ENCODE measurements around the gene ARHGEF12. TPM values are rescaled to one million over a fixed set of nuclear protein-coding genes. Genes with fewer than 3 reads are reported as not detected.

ARHGEF12 gene
- total RNA-seq, 2 experiments from 2014 or later = 3.6 TPM

DNA sequence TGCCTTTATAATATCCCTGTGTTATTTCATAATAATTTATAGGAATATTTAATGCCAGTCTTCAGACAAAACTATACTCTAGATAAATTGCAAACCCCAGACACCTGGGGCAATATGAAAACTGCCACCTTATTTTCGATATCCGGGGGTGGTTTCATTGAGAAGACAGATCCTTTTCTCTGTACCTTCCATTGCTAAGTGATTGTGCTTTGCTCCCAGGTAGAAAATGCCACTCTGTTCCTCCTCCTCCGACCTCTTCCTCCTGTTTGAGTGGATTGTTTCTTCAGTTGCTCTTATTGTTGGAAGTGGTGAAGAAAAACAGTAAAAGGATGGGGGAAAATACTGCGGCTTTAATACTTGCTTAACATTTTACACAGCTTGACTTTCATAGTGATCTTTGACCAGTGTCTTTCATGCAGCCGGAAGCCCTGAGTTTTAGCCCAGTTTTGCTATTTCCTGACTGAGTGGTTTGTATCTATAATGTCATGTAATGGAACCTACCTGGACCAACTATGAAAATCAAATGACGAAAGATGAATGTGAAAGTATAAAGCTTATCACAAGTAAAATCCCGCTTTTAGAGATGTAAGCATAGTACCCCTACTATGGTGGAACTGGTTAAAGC lies 169.7 kb downstream of the ARHGEF12 start:
- Mint-ChIP-seq H3K4me3 (no peak overlapping the region), H3K9me3 (no peaks in the 10 kb centered on the region), H3K27ac (no peak overlapping the region), H3K27me3 (peaks cover 92% of the 10 kb centered on the region), H3K4me1 (ENCODE audit: low read depth) (no peaks in the 10 kb centered on the region), H3K36me3 (ENCODE audit: low read depth) (no peaks in the 10 kb centered on the region)
- Histone ChIP-seq H3K36me3 (ENCODE audit: insufficient read depth, low read length) (no peaks in the 10 kb centered on the region), H3K4me3 (ENCODE audit: low read length) (no peak overlapping the region), H3K27ac (ENCODE audit: low read depth in 1 of 2, low read length in 2 of 2) (no peak overlapping the region), H3K4me1 (ENCODE audit: insufficient read depth, low read length) (no peaks in the 10 kb centered on the region), H3K27me3 (ENCODE audit: control insufficient read depth in 1 of 2, insufficient read depth in 2 of 2, low read length in 2 of 2) (peaks cover 37 to 59% of the 10 kb centered on the region in 2 experiments), H3K9me3 (ENCODE audit: control insufficient read depth in 1 of 2, insufficient read depth in 1 of 2, low read length in 2 of 2) (no peaks in the 10 kb centered on the region)
- no peak for DNase-seq
- intact Hi-C loops (cut with DNase I, micrococcal nuclease) = loop anchor here in 1 of 2 experiments (5.0 kb wide), 1 partner anchor 181 kb away; no protein-coding TSS in a partner anchor
- ChIA-PET CTCF (no interaction called here), POLR2A (no interaction called here)
- ATAC-seq (ENCODE audit: poor library complexity) = no peak
- TF ChIP-seq, protein P1, sequence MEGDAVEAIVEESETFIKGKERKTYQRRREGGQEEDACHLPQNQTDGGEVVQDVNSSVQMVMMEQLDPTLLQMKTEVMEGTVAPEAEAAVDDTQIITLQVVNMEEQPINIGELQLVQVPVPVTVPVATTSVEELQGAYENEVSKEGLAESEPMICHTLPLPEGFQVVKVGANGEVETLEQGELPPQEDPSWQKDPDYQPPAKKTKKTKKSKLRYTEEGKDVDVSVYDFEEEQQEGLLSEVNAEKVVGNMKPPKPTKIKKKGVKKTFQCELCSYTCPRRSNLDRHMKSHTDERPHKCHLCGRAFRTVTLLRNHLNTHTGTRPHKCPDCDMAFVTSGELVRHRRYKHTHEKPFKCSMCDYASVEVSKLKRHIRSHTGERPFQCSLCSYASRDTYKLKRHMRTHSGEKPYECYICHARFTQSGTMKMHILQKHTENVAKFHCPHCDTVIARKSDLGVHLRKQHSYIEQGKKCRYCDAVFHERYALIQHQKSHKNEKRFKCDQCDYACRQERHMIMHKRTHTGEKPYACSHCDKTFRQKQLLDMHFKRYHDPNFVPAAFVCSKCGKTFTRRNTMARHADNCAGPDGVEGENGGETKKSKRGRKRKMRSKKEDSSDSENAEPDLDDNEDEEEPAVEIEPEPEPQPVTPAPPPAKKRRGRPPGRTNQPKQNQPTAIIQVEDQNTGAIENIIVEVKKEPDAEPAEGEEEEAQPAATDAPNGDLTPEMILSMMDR (IDR thresholded peaks at IDR 0.05) = no peak

DNA sequence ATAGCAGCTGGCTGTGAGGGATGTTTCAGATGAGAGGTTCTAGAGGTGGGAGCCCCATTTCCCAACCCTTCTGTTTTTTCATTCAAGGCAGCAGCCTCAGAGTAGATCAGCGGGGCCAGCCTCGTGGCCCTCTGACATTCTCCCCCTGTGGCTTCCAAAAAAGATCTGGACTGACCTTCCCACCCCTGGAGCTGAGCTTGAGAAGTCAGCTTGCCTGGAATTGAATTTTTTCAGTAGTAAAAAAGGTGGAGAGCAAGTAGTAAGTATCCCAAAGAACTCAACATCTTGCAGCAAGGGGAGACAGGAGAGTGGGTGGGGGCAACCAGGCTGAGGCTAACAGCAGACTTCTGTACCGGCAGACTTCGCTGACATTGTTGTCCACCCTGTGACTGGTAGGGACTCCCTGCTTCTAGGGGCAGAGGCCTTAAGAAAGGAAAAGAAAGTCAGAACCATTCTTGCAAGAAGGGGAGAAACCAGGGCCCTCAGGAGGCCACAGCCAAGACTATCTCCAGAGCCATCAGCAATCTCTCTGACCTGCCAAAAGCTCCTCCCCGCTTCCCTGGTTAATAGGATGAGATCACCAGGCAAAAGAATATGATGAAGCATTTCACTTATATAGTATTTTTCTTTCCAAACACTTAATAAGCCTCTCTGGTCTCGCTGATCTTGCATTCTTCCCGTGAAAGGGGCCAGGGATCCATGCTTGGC lies 173.3 kb downstream of the ARHGEF12 start:
- no peak for ATAC-seq (ENCODE audit: poor library complexity)
- Histone ChIP-seq H3K27ac (ENCODE audit: low read depth in 1 of 2, low read length in 2 of 2) (no peak overlapping the region), H3K9me3 (ENCODE audit: control insufficient read depth in 1 of 2, insufficient read depth in 1 of 2, low read length in 2 of 2) (no peaks in the 10 kb centered on the region), H3K36me3 (ENCODE audit: insufficient read depth, low read length) (no peaks in the 10 kb centered on the region), H3K4me3 (ENCODE audit: low read length) (no peak overlapping the region), H3K27me3 (ENCODE audit: control insufficient read depth in 1 of 2, insufficient read depth in 2 of 2, low read length in 2 of 2) (peaks cover 39 to 64% of the 10 kb centered on the region in 2 experiments), H3K4me1 (ENCODE audit: insufficient read depth, low read length) (no peaks in the 10 kb centered on the region)
- no peaks in the 10 kb centered on the region for H3K36me3 Mint-ChIP-seq (ENCODE audit: low read depth)
- intact Hi-C loops (cut with DNase I, micrococcal nuclease) = loop anchor here (2.0 to 5.0 kb wide), 6 partner anchors 177 to 685 kb away; no protein-coding TSS in a partner anchor
- peaks cover 88% of the 10 kb centered on the region for H3K27me3 Mint-ChIP-seq
- CTCF ChIA-PET = no interaction called here
- TF ChIP-seq, protein P1 (IDR thresholded peaks at IDR 0.05) = no peak
- H3K4me3 Mint-ChIP-seq = no peak overlapping the region
- H3K27ac Mint-ChIP-seq = no peak overlapping the region
- no peaks in the 10 kb centered on the region for H3K4me1 Mint-ChIP-seq (ENCODE audit: low read depth)
- POLR2A ChIA-PET = no interaction called here
- no peaks in the 10 kb centered on the region for H3K9me3 Mint-ChIP-seq
- DNase-seq = no peak

DNA sequence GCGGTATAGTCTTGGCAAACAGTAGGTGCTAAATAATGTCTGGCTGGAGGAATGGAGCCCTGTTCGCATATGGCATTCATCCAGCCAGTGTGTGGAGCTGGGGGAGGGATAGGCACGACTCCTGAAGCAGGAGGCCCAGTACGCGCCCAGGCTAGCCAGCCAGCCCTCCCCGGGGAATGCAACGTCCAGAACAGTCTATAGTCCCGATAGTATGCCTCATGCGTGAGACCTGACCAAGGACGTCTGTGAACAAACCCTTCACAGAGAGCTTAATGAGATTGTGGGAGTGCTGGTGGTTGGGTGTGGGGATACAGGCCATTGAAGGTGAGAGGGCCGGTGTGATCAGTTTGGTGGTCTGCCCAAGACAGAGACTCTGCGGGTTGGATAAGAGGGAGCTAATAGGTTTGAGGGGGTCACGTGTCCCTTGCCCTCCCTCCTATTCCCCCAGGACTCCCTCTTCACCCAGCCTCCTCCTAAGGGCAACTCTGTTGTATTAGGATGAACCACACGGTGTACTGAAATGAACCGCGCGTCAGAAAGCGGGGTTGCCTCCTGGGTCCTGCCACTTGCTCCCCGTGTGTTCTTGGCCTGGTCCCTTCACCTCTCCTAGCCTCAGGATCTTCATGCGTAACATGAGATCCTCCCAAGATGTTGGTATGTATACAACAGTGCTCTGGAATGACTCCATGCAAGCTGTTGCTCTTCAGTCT lies 174.3 kb downstream of the ARHGEF12 start:
- H3K4me1 Mint-ChIP-seq (ENCODE audit: low read depth) = no peaks in the 10 kb centered on the region

More for the DNA sequence above, 174.3 kb downstream of the ARHGEF12 start:
- H3K36me3 Mint-ChIP-seq (ENCODE audit: low read depth) = no peaks in the 10 kb centered on the region
- Histone ChIP-seq H3K36me3 (ENCODE audit: insufficient read depth, low read length) (no peaks in the 10 kb centered on the region), H3K9me3 (ENCODE audit: control insufficient read depth in 1 of 2, insufficient read depth in 1 of 2, low read length in 2 of 2) (no peaks in the 10 kb centered on the region), H3K27ac (ENCODE audit: low read depth in 1 of 2, low read length in 2 of 2) (no peak overlapping the region), H3K4me1 (ENCODE audit: insufficient read depth, low read length) (no peaks in the 10 kb centered on the region), H3K4me3 (ENCODE audit: low read length) (no peak overlapping the region), H3K27me3 (ENCODE audit: control insufficient read depth in 1 of 2, insufficient read depth in 2 of 2, low read length in 2 of 2) (peaks cover 38 to 56% of the 10 kb centered on the region in 2 experiments)
- ChIA-PET CTCF (no interaction called here), POLR2A (no interaction called here)
- peak overlapping the region; percentile 7 for H3K4me3 Mint-ChIP-seq
- no peaks in the 10 kb centered on the region for H3K9me3 Mint-ChIP-seq
- TF ChIP-seq, protein P1 (IDR thresholded peaks at IDR 0.05) = no peak
- peaks cover 91% of the 10 kb centered on the region for H3K27me3 Mint-ChIP-seq
- H3K27ac Mint-ChIP-seq = no peak overlapping the region
- intact Hi-C loops (cut with DNase I, micrococcal nuclease) = loop anchor here (2.0 to 5.0 kb wide), 5 partner anchors 178 to 684 kb away; no protein-coding TSS in a partner anchor
- ATAC-seq (ENCODE audit: poor library complexity) = no peak
- no peak for DNase-seq

Measured in CD4-positive, alpha-beta T cell (primary cell).